GM12878 (cell line): ENCODE data around the gene SF3B5. TPM values are rescaled to one million over a fixed set of nuclear protein-coding genes. Genes with fewer than 3 reads are reported as not detected.

Experiments used
- ATAC-seq: fragments of 200-7000 bp; cut with Tn5 transposase; 3 replicates; pipeline ENCODE4 v1.9.1; 2020; ENCODE audit warnings: mild to moderate bottlenecking, moderate library complexity
- BruUV-seq: library from RNA; stranded (reverse); fragments of 400-500 nt; replicated peaks from 2 replicates; lab custom pipeline; 2021; lab: Mats Ljungman, UMichigan
- CTCF ChIA-PET: fragments of 300-600 bp; sonication (Branson Sonifier 250); formaldehyde crosslinking; extraction: SDS; loops from one replicate; lab custom pipeline; 2021; ENCODE audit warnings: inconsistent platforms; lab: Yijun Ruan, JAX
- POLR2A ChIA-PET: fragments of 350-600 bp; formaldehyde crosslinking; extraction: SDS; loops from one replicate; lab custom pipeline; 2021; ENCODE audit warnings: inconsistent platforms; lab: Charles Lee
- RAD21 ChIA-PET: fragments of 300-600 bp; sonication (Branson Sonifier 250); formaldehyde crosslinking; loops from one replicate; lab custom pipeline; 2023; ENCODE audit warnings: antibody characterized with exemption; ENCODE audit not compliant: unreplicated experiment; lab: Charles Lee
- SMC1A ChIA-PET: fragments of 300-600 bp; sonication (Branson Sonifier 250); formaldehyde crosslinking; loops from one replicate; lab custom pipeline; 2023; ENCODE audit not compliant: unreplicated experiment, uncharacterized antibody; lab: Charles Lee
- DNase-seq: peaks from one replicate; pipeline ENCODE4 v3.0.0-alpha.2; 2011; ENCODE audit warnings: low read depth, low spot score
- FAIRE-seq: peaks from 3 replicates; lab custom pipeline; 2011; peaks lifted over from hg19 to GRCh38; lab: Jason Lieb, UNC
- H2AFZ ChIP-seq: 2 replicates; pipeline ENCODE4 v1.6.0; 2011; ENCODE audit warnings: low read depth, low read length, control low read depth; ENCODE audit not compliant: control insufficient read depth
- H3K27ac ChIP-seq: 2 replicates; pipeline ENCODE4 v1.5.1; 2011; ENCODE audit warnings: control low read depth; ENCODE audit not compliant: control insufficient read depth, insufficient read depth
- H3K27me3 ChIP-seq, 2 experiments: replicated peaks in 1 of 2; 2 replicates each; pipeline versions ENCODE4 v1.6.0 to v1.6.1; 2011; ENCODE audit warnings: low read length in 1 of 2; ENCODE audit not compliant: control insufficient read depth in 2 of 2, insufficient read depth in 2 of 2
- H3K36me3 ChIP-seq, 2 experiments: 2 replicates each; pipeline ENCODE4 v1.5.1; 2011; ENCODE audit warnings: low read length in 1 of 2; ENCODE audit not compliant: control insufficient read depth in 2 of 2, insufficient read depth in 2 of 2
- H3K4me1 ChIP-seq: 2 replicates; pipeline ENCODE4 v1.6.1; 2011; ENCODE audit warnings: mild to moderate bottlenecking, low read length, moderate library complexity, mixed read lengths; ENCODE audit not compliant: control insufficient read depth, insufficient read depth
- H3K4me2 ChIP-seq: 2 replicates; pipeline ENCODE4 v1.6.0; 2011; ENCODE audit warnings: control low read depth; ENCODE audit not compliant: control insufficient read depth, insufficient read depth
- H3K4me3 ChIP-seq: fragments of 200-600 bp; sonication (generic); 2 replicates; pipeline ENCODE4 v1.5.1; 2016
- H3K79me2 ChIP-seq: 2 replicates; pipeline ENCODE4 v1.6.0; 2011; ENCODE audit warnings: low read length; ENCODE audit not compliant: control insufficient read depth, insufficient read depth
- H3K9ac ChIP-seq: 2 replicates; pipeline ENCODE4 v1.8.0; 2011; ENCODE audit warnings: low read length, control low read depth, mixed read lengths; ENCODE audit not compliant: control insufficient read depth, insufficient read depth
- H3K9me3 ChIP-seq: replicated peaks from 3 replicates; pipeline ENCODE4 v1.5.1; 2011; ENCODE audit warnings: mild to moderate bottlenecking, low read length; ENCODE audit not compliant: control insufficient read depth, insufficient read depth
- H4K20me1 ChIP-seq: 2 replicates; pipeline ENCODE4 v1.6.0; 2011; ENCODE audit not compliant: control insufficient read depth, insufficient read depth
- CBFB ChIP-seq: IDR thresholded peaks from 2 replicates; pipeline ENCODE4 v1.6.1; 2016; ENCODE audit warnings: antibody characterized with exemption, low read depth
- CHD1 ChIP-seq: IDR thresholded peaks from 2 replicates; pipeline ENCODE4 v1.6.1; 2012; ENCODE audit warnings: low read depth, low read length, improper control_type of control experiment
- E4F1 ChIP-seq: fragments of 450-650 bp; IDR thresholded peaks from 2 replicates; pipeline ENCODE4 v1.6.1; 2018; ENCODE audit warnings: borderline replicate concordance, mild to moderate bottlenecking; ENCODE audit not compliant: partially characterized antibody
- FOXM1 ChIP-seq: IDR thresholded peaks from 2 replicates; pipeline ENCODE4 v1.6.1; 2012; ENCODE audit warnings: low read depth, mild to moderate bottlenecking, inconsistent platforms, low read length, moderate library complexity
- HSF1 ChIP-seq: fragments of 150-350 bp; IDR thresholded peaks from 2 replicates; pipeline ENCODE4 v1.6.1; 2014; ENCODE audit warnings: mild to moderate bottlenecking, low read depth, low read length
- IKZF1 ChIP-seq: fragments of 450-650 bp; conservative IDR thresholded peaks from 2 replicates; pipeline ENCODE4 v1.6.1; 2017; ENCODE audit warnings: antibody characterized with exemption, mild to moderate bottlenecking
- KAT2A ChIP-seq: conservative IDR thresholded peaks from 2 replicates; pipeline ENCODE4 v1.6.1; 2011; ENCODE audit warnings: low read depth, low read length; ENCODE audit not compliant: control insufficient read depth
- NFYB ChIP-seq: IDR thresholded peaks from 2 replicates; pipeline ENCODE4 v1.6.1; 2011; ENCODE audit warnings: low read depth, mild to moderate bottlenecking, low read length, improper control_type of control experiment, moderate library complexity; ENCODE audit not compliant: insufficient read depth
- PAX5 ChIP-seq: IDR thresholded peaks from 2 replicates; pipeline ENCODE4 v1.6.1; 2011; ENCODE audit warnings: low read depth, low read length, borderline replicate concordance
- SIN3A ChIP-seq: IDR thresholded peaks from 2 replicates; pipeline ENCODE4 v1.6.1; 2012; ENCODE audit warnings: low read depth, low read length, improper control_type of control experiment
- SMC3 ChIP-seq: IDR thresholded peaks from 2 replicates; pipeline ENCODE4 v1.6.1; 2011; ENCODE audit warnings: low read length, improper control_type of control experiment, borderline replicate concordance
- SREBF2 ChIP-seq: IDR thresholded peaks from 2 replicates; pipeline ENCODE4 v1.6.1; 2012; ENCODE audit warnings: mild to moderate bottlenecking, low read length
- ZNF622 ChIP-seq: fragments of 450-650 bp; IDR thresholded peaks from 2 replicates; pipeline ENCODE4 v1.6.1; 2017; ENCODE audit warnings: mild to moderate bottlenecking, inconsistent platforms
- ZSCAN29 ChIP-seq: fragments of 450-650 bp; IDR thresholded peaks from 2 replicates; pipeline ENCODE4 v1.6.1; 2017; ENCODE audit warnings: mild to moderate bottlenecking, moderate library complexity
- WGBS: methylation state at CpG from one replicate; pipeline ENCODE4 v1.1.6; 2016; ENCODE audit warnings: low lambda C conversion rate; ENCODE audit not compliant: insufficient replicate concordance, insufficient coverage; ENCODE audit errors: missing lambda C conversion rate; 5-methylcytosine and 5-hydroxymethylcytosine counted together
- in situ Hi-C: fragments of 300-500 bp; cut with MboI; formaldehyde crosslinking; loops from 9 replicates; pipeline ENCODE4 v1.14.3; 2018; ENCODE audit warnings: mixed read lengths
- intact Hi-C: fragments of 100-400 bp; cut with micrococcal nuclease; formaldehyde crosslinking; loops from one replicate; pipeline ENCODE4 v1.14.2; 2022; ENCODE audit not compliant: unreplicated experiment
- polyA plus RNA-seq, 11 experiments: library from polyadenylated mRNA; depleted of rRNA in 4 of 11; unstranded in 6 of 11; stranded (reverse) in 5 of 11; fragments of >200 nt; fragmentation: Nextera tagmentation in 4 of 11; fragmentation: Illumina TruSeq in 1 of 11; extraction: Ambion mirVana in 4 of 11; extraction: Trizol in 1 of 11; gene quantifications; 1 replicate in 1 of 11; 2 replicates in 10 of 11; pipeline versions ENCODE4 v1.2.1 to v1.2.3, GENCODE V29; 2011 to 2016; ENCODE audit warnings: inconsistent platforms in 2 of 11, missing spikeins in 2 of 11, low read depth in 1 of 11
- total RNA-seq, 4 experiments: library from RNA; depleted of rRNA in 3 of 4; stranded (reverse); fragments of >200 nt in 3 of 4; fragmentation: Illumina TruSeq in 1 of 4; extraction: Trizol in 1 of 4; gene quantifications; 2 replicates each; pipeline versions ENCODE4 v1.2.1 to v1.2.3, GENCODE V29; 2013 to 2021

Gene SF3B5
- total and polyA plus RNA-seq, 10 of the 15 experiments (the other 5 are each of a cell fraction or from before 2014, with no cell fraction given): 220 to 864 (median 341) TPM

GRCh38 chr6:144141470-144141869 is 46.1 kb upstream of the SF3B5 start:
- WGBS: 48% methylated on average over 2 of the region's 2 CpGs
- no peak overlapping the region; the same call in 1 of the 2 replicates for H3K4me2 ChIP-seq
- TF ChIP-seq HSF1 (no peak), NFYB (no peak), FOXM1 (no peak), E4F1 (no peak), ZNF622 (no peak), KAT2A (no peak), CBFB (no peak), IKZF1 (no peak), PAX5 (no peak), ZSCAN29 (no peak), SREBF2 (no peak), SIN3A (no peak), SMC3 (no peak), CHD1 (no peak)
- TF ChIP-seq, all 136 proteins: peak for 0
- SMC1A ChIA-PET: interaction anchor here (0.7 to 5.3 kb wide), 8 partner anchors 10 to 162 kb away, joined by 3 to 21 read pairs (median 3); partner anchors contain the start of gene STX11
- no peak overlapping the region for H2AFZ ChIP-seq
- peak overlapping the region; percentile 37; the same call in 1 of the 2 replicates for H3K4me3 ChIP-seq
- CTCF ChIA-PET: interaction anchor here (0.7 to 1.4 kb wide), 4 partner anchors 12 to 298 kb away, joined by 3 to 6 read pairs (median 4); no protein-coding TSS in a partner anchor
- no peaks in the 10 kb centered on the region for H3K27me3 ChIP-seq
- DNase-seq (no peak), FAIRE-seq (no peak), ATAC-seq (no peak)
- H4K20me1 ChIP-seq: no peaks in the 10 kb centered on the region
- H3K9me3 ChIP-seq: no peaks in the 10 kb centered on the region
- no peaks in the 10 kb centered on the region for H3K79me2 ChIP-seq
- H3K4me1 ChIP-seq: peaks cover 18% of the 10 kb centered on the region
- intact Hi-C loops: no loop called here
- POLR2A ChIA-PET: interaction anchor here (0.6 kb wide), 1 partner anchor 164 kb away, joined by 4 read pairs; no protein-coding TSS in a partner anchor
- no peaks in the 10 kb centered on the region for H3K36me3 ChIP-seq
- RAD21 ChIA-PET: interaction anchor here (0.9 to 4.3 kb wide), 3 partner anchors 18 to 76 kb away, joined by 3 to 21 read pairs (median 3); no protein-coding TSS in a partner anchor
- no peak overlapping the region for H3K9ac ChIP-seq
- no TSS peak for BruUV-seq
- in situ Hi-C loops: no loop called here
- no peak overlapping the region for H3K27ac ChIP-seq
